Measurements from ENCODE around the gene SMCO4.
"Not testable (repeated sequence)": the region's sequence is repeated elsewhere in the genome, so short reads cannot be mapped to it uniquely, and the experiment has no call there.

Gene SMCO4

DNA sequence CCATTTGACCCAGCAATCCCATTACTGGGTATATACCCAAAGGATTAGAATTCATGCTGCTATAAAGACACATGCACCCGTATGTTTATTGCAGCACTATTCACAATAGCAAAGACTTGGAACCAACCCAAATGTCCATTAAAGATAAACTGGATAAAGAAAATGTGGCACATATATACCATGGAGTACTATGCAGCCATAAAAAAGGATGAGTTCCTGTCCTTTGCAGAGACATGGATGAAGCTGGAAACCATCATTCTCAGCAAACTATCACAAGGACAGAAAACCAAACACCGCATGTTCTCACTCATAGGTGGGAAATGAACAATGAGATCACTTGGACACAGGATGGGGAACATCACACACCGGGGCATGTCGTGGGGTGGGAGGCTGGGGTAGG, 79.5 kb downstream of the SMCO4 start:
- not testable (repeated sequence) for DNase-seq

- DNase-seq: no peak
These were observed 84.9 kb downstream of the SMCO4 start for GRCh38 chr11:93458286-93458685.

DNA sequence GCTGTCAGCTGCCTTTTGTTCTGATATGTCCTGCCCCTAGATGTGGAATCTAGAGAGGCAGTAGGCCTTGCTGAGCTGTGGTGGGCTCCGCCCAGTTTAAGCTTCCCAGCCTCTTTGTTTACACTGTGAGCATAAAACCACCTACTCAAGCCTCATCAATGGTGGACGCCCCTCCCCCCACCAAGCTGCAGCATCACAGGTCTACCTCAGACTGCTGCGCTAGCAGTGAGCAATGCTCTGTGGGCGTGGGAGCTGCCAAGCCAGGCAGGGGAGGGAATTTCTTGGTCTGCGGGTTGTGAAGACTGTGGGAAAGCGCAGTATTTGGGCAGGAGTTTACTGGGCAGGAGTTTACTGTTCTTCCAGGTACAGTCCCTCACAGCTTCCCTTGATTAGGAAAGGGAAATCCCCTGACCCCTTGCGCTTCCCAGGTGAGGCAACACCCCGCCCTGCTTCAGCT, 98.5 kb downstream of the SMCO4 start:
- no peak for DNase-seq

DNA sequence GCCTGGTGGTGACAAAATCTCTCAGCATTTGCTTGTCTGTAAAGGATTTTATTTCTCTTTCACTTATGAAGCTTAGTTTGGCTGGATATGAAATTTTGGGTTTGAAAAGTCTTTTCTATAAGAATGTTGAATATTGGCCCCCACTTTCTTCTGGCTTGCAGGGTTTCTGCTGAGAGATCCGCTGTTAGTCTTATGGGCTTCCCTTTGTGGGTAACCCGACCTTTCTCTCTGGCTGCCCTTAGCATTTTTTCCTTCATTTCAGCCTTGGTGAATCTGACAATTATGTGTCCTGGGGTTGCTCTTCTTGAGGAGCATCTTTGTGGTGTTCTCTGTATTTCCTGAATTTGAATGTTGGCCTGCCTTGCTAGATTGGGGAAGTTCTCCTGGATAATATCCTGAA, 100.0 kb downstream of the SMCO4 start:
- not testable (repeated sequence) for DNase-seq

- no peak for DNase-seq
These were observed 110.9 kb downstream of the SMCO4 start for GRCh38 chr11:93432247-93432646.

Measured in fibroblast of skin of right biceps (primary cell).